ENCODE results near the gene TRAF2. TPM values are rescaled to one million over a fixed set of nuclear protein-coding genes. Genes with fewer than 3 reads are reported as not detected.

TRAF2 gene
- total and polyA plus RNA-seq, 12 donors: 5.4 to 17.0 (median 10.1) TPM

DNA sequence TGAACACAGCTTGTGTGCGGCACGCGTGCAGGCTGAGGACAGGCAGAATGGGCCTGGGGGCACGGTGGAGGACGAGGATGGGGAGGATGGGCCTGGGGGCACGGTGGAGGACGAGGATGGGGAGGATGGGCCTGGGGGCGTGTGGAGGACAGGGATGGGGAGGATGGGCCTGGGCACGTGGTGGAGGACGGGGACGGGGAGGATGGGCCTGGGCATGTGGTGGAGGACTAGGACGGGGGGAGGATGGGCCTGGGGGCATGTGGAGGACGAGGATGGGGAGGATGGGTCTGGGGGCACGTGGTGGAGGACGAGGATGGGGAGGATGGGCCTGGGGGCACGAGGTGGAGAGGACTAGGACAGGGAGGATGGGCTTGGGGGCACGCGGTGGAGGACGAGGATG lies 36.2 kb downstream of the TRAF2 start:
- no peak overlapping the region for H3K4me3 ChIP-seq
- ATAC-seq (peak in 1 of 8 donors; percentile 13), DNase-seq (no peak)
- peaks cover 0 to 84% (median 15%) of the 10 kb centered on the region in 9 donors for H3K36me3 ChIP-seq
- TF ChIP-seq, protein P1, sequence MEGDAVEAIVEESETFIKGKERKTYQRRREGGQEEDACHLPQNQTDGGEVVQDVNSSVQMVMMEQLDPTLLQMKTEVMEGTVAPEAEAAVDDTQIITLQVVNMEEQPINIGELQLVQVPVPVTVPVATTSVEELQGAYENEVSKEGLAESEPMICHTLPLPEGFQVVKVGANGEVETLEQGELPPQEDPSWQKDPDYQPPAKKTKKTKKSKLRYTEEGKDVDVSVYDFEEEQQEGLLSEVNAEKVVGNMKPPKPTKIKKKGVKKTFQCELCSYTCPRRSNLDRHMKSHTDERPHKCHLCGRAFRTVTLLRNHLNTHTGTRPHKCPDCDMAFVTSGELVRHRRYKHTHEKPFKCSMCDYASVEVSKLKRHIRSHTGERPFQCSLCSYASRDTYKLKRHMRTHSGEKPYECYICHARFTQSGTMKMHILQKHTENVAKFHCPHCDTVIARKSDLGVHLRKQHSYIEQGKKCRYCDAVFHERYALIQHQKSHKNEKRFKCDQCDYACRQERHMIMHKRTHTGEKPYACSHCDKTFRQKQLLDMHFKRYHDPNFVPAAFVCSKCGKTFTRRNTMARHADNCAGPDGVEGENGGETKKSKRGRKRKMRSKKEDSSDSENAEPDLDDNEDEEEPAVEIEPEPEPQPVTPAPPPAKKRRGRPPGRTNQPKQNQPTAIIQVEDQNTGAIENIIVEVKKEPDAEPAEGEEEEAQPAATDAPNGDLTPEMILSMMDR (IDR thresholded peaks at IDR 0.05): no peak
- peak overlapping the region in 9 of 10 donors; percentile 58 to 87 (median 72) for H3K27ac ChIP-seq
- intact Hi-C loops (cut with DNase I): loop anchor here in 2 of 10 donors (5.0 to 10.0 kb wide), 2 partner anchors 35 to 58 kb away; partner anchors contain the start of genes EDF1 (in 1 of the 2) and TRAF2 (in 1 of the 2)
- WGBS, 2 donors: 90 to 92% methylated on average over 17 to 19 of the region's 19 CpGs
- H3K27me3 ChIP-seq: no peaks in the 10 kb centered on the region
- no peaks in the 10 kb centered on the region for H3K9me3 ChIP-seq
- H3K4me1 ChIP-seq: peaks cover 24 to 63% (median 50%) of the 10 kb centered on the region in 9 donors

DNA sequence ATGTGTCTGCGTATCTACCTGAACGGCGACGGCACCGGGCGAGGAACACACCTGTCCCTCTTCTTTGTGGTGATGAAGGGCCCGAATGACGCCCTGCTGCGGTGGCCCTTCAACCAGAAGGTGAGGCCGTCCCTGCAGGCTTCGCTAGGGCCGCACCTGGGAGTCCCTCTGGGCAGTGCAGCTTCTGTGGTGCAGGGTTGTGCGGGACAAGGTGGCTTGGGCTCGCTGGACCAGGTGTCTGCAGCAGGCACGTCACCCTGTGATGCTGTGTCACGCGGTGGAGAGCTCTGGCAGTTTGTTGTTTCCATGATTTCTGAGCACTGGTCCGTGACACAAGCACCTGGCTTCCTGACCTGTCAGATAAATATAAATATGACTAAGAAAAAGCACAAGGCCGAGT lies 37.6 kb downstream of the TRAF2 start:
- DNase-seq: no peak
- Histone ChIP-seq H3K36me3 (peaks cover 0 to 75% (median 15%) of the 10 kb centered on the region in 9 donors), H3K27ac (peak overlapping the region in 5 of 10 donors; percentile 69 to 83 (median 72)), H3K9me3 (no peaks in the 10 kb centered on the region), H3K4me3 (no peak overlapping the region), H3K27me3 (no peaks in the 10 kb centered on the region), H3K4me1 (peaks cover 30 to 76% (median 63%) of the 10 kb centered on the region in 9 donors)
- no peak for ATAC-seq
- intact Hi-C loops (cut with DNase I): loop anchor here in 2 of 10 donors (5.0 to 10.0 kb wide), 2 partner anchors 37 to 59 kb away; partner anchors contain the start of genes EDF1 (in 1 of the 2) and TRAF2 (in 1 of the 2)
- WGBS, 2 donors: 95 to 96% methylated on average over 19 of the region's 19 CpGs
- TF ChIP-seq, protein P1 (IDR thresholded peaks at IDR 0.05): no peak

DNA sequence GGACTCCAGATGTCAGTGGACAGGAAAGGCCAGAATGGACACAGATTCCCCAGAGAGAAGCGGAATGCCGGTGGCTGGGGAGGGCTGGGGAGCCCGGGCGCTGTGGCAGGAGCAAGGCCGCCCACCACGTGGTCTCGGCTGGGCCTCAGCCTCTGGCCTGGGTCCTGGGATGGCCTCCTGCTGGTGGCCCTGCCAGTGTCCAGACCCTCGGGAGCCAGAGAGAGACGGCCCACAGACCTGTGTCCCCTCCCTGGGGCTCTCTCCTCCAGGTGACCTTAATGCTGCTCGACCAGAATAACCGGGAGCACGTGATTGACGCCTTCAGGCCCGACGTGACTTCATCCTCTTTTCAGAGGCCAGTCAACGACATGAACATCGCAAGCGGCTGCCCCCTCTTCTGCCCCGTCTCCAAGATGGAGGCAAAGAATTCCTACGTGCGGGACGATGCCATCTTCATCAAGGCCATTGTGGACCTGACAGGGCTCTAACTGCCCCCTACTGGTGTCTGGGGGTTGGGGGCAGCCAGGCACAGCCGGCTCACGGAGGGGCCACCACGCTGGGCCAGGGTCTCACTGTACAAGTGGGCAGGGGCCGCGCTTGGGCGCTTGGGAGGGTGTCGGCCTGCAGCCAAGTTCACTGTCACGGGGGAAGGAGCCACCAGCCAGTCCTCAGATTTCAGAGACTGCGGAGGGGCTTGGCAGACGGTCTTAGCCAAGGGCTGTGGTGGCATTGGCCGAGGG lies 39.3 kb downstream of the TRAF2 start:
- Histone ChIP-seq H3K9me3 (no peaks in the 10 kb centered on the region), H3K4me1 (peaks cover 32 to 92% (median 73%) of the 10 kb centered on the region in 9 donors), H3K36me3 (peaks cover 0 to 62% (median 5%) of the 10 kb centered on the region in 9 donors), H3K27me3 (no peaks in the 10 kb centered on the region), H3K27ac (peak overlapping the region in 9 of 10 donors; percentile 12 to 83 (median 69)), H3K4me3 (no peak overlapping the region)
- TF ChIP-seq, protein P1 (IDR thresholded peaks at IDR 0.05): peak in 3 of 9 donors; percentile 6 to 28 (median 7)
- intact Hi-C loops (cut with DNase I): loop anchor here in 5 of 10 donors (5.0 to 10.0 kb wide), 3 partner anchors 38 to 78 kb away; partner anchors contain the start of genes PHPT1 (in 3 of the 5), TRAF2 (in 2 of the 5) and EDF1 (in 1 of the 5)
- DNase-seq (peak; percentile 67 to 74), ATAC-seq (peak; percentile 3 to 61 (median 42))
- WGBS, 2 donors: 58% methylated on average over 33 of the region's 33 CpGs

DNA sequence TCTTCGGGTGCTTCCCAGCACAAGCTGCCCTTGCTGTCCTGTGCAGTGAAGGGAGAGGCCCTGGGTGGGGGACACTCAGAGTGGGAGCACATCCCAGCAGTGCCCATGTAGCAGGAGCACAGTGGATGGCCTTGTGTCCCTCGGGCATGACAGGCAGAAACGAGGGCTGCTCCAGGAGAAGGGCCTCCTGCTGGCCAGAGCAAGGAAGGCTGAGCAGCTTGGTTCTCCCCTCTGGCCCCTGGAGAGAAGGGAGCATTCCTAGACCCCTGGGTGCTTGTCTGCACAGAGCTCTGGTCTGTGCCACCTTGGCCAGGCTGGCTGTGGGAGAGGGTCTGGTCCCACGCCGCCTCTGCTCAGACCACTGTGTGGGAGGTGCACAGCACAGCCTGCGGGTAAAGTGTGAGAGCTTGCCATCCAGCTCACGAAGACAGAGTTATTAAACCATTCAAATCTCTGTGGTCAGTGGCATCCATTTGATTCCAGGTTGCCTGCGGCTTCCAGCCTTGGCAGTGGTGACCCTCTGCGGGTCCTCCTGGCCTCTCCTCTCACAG lies 39.9 kb downstream of the TRAF2 start:
- H3K9me3 ChIP-seq: no peaks in the 10 kb centered on the region
- WGBS, 2 donors: 88 to 90% methylated on average over 9 of the region's 9 CpGs
- intact Hi-C loops (cut with DNase I): loop anchor here in 5 of 10 donors (5.0 to 10.0 kb wide), 3 partner anchors 39 to 79 kb away; partner anchors contain the start of genes PHPT1 (in 3 of the 5), TRAF2 (in 2 of the 5) and EDF1 (in 1 of the 5)
- H3K4me1 ChIP-seq: peaks cover 32 to 90% (median 73%) of the 10 kb centered on the region in 9 donors
- TF ChIP-seq, protein P1 (IDR thresholded peaks at IDR 0.05): peak in 1 of 9 donors; percentile 3
- no peaks in the 10 kb centered on the region for H3K27me3 ChIP-seq
- peaks cover 0 to 55% (median 4%) of the 10 kb centered on the region in 9 donors for H3K36me3 ChIP-seq
- ATAC-seq: no peak
- no peak for DNase-seq
- no peak overlapping the region for H3K4me3 ChIP-seq
- H3K27ac ChIP-seq: peak overlapping the region in 8 of 10 donors; percentile 55 to 83 (median 70)
